Endothelial cell of umbilical vein (primary cell): ENCODE data around the gene DAAM1. TPM values are rescaled to one million over a fixed set of nuclear protein-coding genes. Genes with fewer than 3 reads are reported as not detected.

Experiments used
- BruUV-seq: library from RNA; stranded (reverse); fragments of 400-500 nt; replicated peaks from 2 replicates; lab custom pipeline; 2021; lab: Mats Ljungman, UMichigan
- CTCF ChIA-PET: fragments of 300-600, 350-600 bp; sonication (Branson Sonifier 250); formaldehyde crosslinking; loops from one replicate; lab custom pipeline; 2021; ENCODE audit warnings: antibody characterized with exemption, inconsistent platforms; lab: Charles Lee
- POLR2A ChIA-PET: fragments of 300-600, 350-600 bp; sonication (Branson Sonifier 250); formaldehyde crosslinking; loops from one replicate; lab custom pipeline; 2021; ENCODE audit warnings: antibody characterized with exemption, inconsistent platforms; lab: Charles Lee
- DNase-seq: peaks from one replicate; pipeline ENCODE4 v3.0.0-alpha.2; 2011; ENCODE audit warnings: low read depth, low spot score
- FAIRE-seq: peaks from 2 replicates; lab custom pipeline; 2011; peaks lifted over from hg19 to GRCh38; lab: Jason Lieb, UNC
- H2AFZ ChIP-seq: 2 replicates; pipeline ENCODE4 v1.6.0; 2012; ENCODE audit warnings: low read depth, low read length, control low read depth, inconsistent platforms
- H3K27ac ChIP-seq: 2 replicates; pipeline ENCODE4 v1.5.1; 2011; ENCODE audit warnings: low read depth, mild to moderate bottlenecking, control low read depth, low read length, moderate library complexity; ENCODE audit not compliant: insufficient read depth
- H3K27me3 ChIP-seq, 2 experiments: 2 replicates each; pipeline versions ENCODE4 v1.6.0 to v1.6.1; 2011; ENCODE audit warnings: low read length in 2 of 2, mixed read lengths in 1 of 2; ENCODE audit not compliant: control insufficient read depth in 2 of 2, insufficient read depth in 2 of 2
- H3K36me3 ChIP-seq, 2 experiments: 2 replicates in 1 of 2; 3 replicates in 1 of 2; pipeline ENCODE4 v1.5.1; 2011; ENCODE audit warnings: low read length in 2 of 2, mild to moderate bottlenecking in 1 of 2, moderate library complexity in 1 of 2; ENCODE audit not compliant: control insufficient read depth in 2 of 2, insufficient read depth in 2 of 2; ENCODE audit errors: extremely low read depth in 1 of 2
- H3K4me1 ChIP-seq: 3 replicates; pipeline ENCODE4 v1.5.1; 2011; ENCODE audit warnings: mild to moderate bottlenecking, low read length; ENCODE audit not compliant: control insufficient read depth, insufficient read depth; ENCODE audit errors: extremely low read depth
- H3K4me2 ChIP-seq: 2 replicates; pipeline ENCODE4 v1.6.1; 2011; ENCODE audit warnings: low read length, control low read depth, mixed read lengths; ENCODE audit not compliant: insufficient read depth
- H3K4me3 ChIP-seq, 3 experiments: fragments of 200-600 bp in 1 of 3; sonication (generic), shearing (Covaris generic) in 1 of 3; replicated peaks in 1 of 3; 2 replicates each; pipeline ENCODE4 v1.5.1; 2011 to 2016; ENCODE audit warnings: control low read depth in 3 of 3, low read length in 3 of 3, mild to moderate bottlenecking in 2 of 3, inconsistent platforms in 1 of 3, low read depth in 1 of 3, moderate library complexity in 1 of 3; ENCODE audit not compliant: insufficient read depth in 1 of 3
- H3K79me2 ChIP-seq: 2 replicates; pipeline ENCODE4 v1.6.0; 2012; ENCODE audit warnings: low read length, inconsistent platforms; ENCODE audit not compliant: control insufficient read depth, insufficient read depth
- H3K9ac ChIP-seq: replicated peaks from 2 replicates; pipeline ENCODE3; 2011; ENCODE audit warnings: low read length, control low read depth; ENCODE audit not compliant: insufficient read depth; ENCODE audit errors: extremely low read depth
- H3K9me1 ChIP-seq: replicated peaks from 3 replicates; pipeline ENCODE4 v1.6.0; 2011; ENCODE audit warnings: mild to moderate bottlenecking, low read length; ENCODE audit not compliant: control insufficient read depth, insufficient read depth; ENCODE audit errors: extremely low read depth
- H3K9me3 ChIP-seq: replicated peaks from 2 replicates; pipeline ENCODE4 v1.5.1; 2012; ENCODE audit warnings: low read length, inconsistent platforms; ENCODE audit not compliant: control insufficient read depth, insufficient read depth
- H4K20me1 ChIP-seq: replicated peaks from 2 replicates; pipeline ENCODE3; 2011; ENCODE audit warnings: mild to moderate bottlenecking, low read length; ENCODE audit not compliant: control insufficient read depth, insufficient read depth; ENCODE audit errors: extremely low read depth
- CTCF ChIP-seq, 2 donors: IDR thresholded peaks; 1 replicate in 1 of 2; 2 replicates in 1 of 2; pipeline ENCODE4 v1.5.1; 2011; ENCODE audit warnings: low read length in 2 of 2, mild to moderate bottlenecking in 2 of 2, moderate library complexity in 2 of 2, control low read depth in 1 of 2, inconsistent platforms in 1 of 2, low read depth in 1 of 2; ENCODE audit not compliant: insufficient read depth in 1 of 2; ENCODE audit errors: extremely low read depth in 1 of 2
- FOS ChIP-seq: IDR thresholded peaks from 2 replicates; pipeline ENCODE4 v1.6.1; 2011; ENCODE audit warnings: mild to moderate bottlenecking, low read length, moderate library complexity, borderline replicate concordance; ENCODE audit not compliant: insufficient read depth
- MAX ChIP-seq: IDR thresholded peaks from 2 replicates; pipeline ENCODE4 v1.6.1; 2011; ENCODE audit not compliant: insufficient read depth, insufficient read length
- POLR2A ChIP-seq: IDR thresholded peaks from 2 replicates; pipeline ENCODE4 v1.6.1; 2012; ENCODE audit warnings: low read depth, mild to moderate bottlenecking, control low read depth, low read length
- dilution Hi-C: fragments of 300-500 bp; cut with MboI; formaldehyde crosslinking; loops from one replicate; pipeline ENCODE4 v1.15.0; 2019; ENCODE audit warnings: low sequenced_read_pairs; ENCODE audit not compliant: extremely low pct_ligation_motif_present
- intact Hi-C: fragments of 100-400 bp; cut with micrococcal nuclease; formaldehyde crosslinking; loops from one replicate; pipeline ENCODE4 v1.10.0; 2022
- polyA plus RNA-seq, 4 experiments: library from polyadenylated mRNA; depleted of rRNA in 3 of 4; stranded (reverse) in 3 of 4; unstranded in 1 of 4; fragments of >200 nt; gene quantifications; 2 replicates each; pipeline versions ENCODE4 v1.2.1 to v1.2.3, GENCODE V29; 2011 to 2012; ENCODE audit warnings: missing spikeins in 1 of 4
- total RNA-seq: library from RNA; stranded (reverse); gene quantifications from 2 replicates; pipeline ENCODE4 v1.2.3, GENCODE V29; 2021

Gene DAAM1
- total and polyA plus RNA-seq, 2 donors (not counting 3 experiments of a cell fraction or from before 2014, with no cell fraction given) = 10.2 to 25.3 TPM

GRCh38 chr14:59355091-59355490 is 166.6 kb downstream of the DAAM1 start:
- CTCF ChIA-PET = interaction anchor here (1.4 kb wide), 1 partner anchor 12 kb away, joined by 3 read pairs; no protein-coding TSS in a partner anchor
- no peak overlapping the region for H3K27ac ChIP-seq

More at GRCh38 chr14:59355091-59355490, 166.6 kb downstream of the DAAM1 start:
- Histone ChIP-seq H3K4me2 (no peak overlapping the region), H3K9me3 (no peaks in the 10 kb centered on the region), H3K36me3 (peaks cover 3 to 7% of the 10 kb centered on the region in 2 experiments), H3K9me1 (no peaks in the 10 kb centered on the region), H3K27me3 (no peaks in the 10 kb centered on the region), H2AFZ (no peak overlapping the region), H3K4me1 (no peaks in the 10 kb centered on the region), H4K20me1 (no peaks in the 10 kb centered on the region), H3K9ac (no peak overlapping the region), H3K79me2 (no peaks in the 10 kb centered on the region), H3K4me3 (no peak overlapping the region)
- DNase-seq = no peak
- POLR2A ChIA-PET = no interaction called here
- no peak for TF ChIP-seq CTCF (IDR thresholded peaks at IDR 0.05; ENCODE audit: extremely low read depth in 1 of 2, insufficient read depth in 1 of 2, low read depth in 1 of 2, low read length in 2 of 2)
- no peak for TF ChIP-seq MAX
- TF ChIP-seq POLR2A = no peak
- TF ChIP-seq FOS = no peak
- dilution Hi-C loops = no loop called here
- FAIRE-seq = no peak
- intact Hi-C loops = no loop called here
- BruUV-seq = no TSS peak
